ENCODE data around the gene CPNE6. TPM values are rescaled to one million over a fixed set of nuclear protein-coding genes. Genes with fewer than 3 reads are reported as not detected.

The CPNE6 gene
- polyA plus RNA-seq, 1 donor (not counting 4 experiments of a cell fraction or from before 2014, with no cell fraction given): not detected

DNA sequence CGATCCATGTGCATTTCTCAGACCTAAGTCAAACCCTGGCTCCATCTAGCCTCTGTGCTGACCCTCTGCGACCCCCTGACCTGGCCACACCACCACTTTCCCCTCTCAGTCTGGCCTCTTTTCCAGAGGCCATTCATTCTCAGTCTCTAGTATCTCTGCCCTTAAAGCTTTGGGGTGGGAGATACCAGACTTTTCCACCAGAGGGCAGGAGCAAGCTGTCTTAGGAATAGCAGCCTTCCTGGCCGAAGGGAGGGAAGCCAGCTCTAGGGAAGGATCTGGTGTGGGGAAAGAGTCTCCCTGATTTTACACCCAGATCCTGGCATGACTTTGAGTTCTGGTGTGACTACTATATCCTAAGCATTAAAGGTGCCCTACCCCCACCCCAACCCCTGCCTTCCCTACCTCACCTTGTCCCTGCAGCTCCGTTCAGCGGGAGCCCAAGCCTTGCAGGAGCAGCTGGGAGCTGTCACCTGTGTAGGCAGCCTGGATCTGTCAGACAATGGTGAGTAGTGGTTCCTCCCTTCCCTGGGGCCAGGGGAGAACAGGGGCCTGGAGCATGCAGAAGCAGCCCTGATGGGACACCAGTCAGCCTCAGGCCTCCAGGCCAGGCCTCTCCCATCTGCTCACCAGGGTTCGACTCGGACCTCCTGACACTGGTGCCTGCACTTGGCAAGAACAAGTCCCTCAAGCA, 13.0 kb upstream of the CPNE6 start:
- Histone ChIP-seq H3K4me2 (ENCODE audit: control insufficient read depth, extremely low read depth, insufficient read depth, low read depth, low read length) (no peak overlapping the region), H3K27ac (ENCODE audit: control insufficient read depth, insufficient read depth, low read length) (no peak overlapping the region), H3K36me3 (ENCODE audit: control insufficient read depth in 2 of 2, extremely low read depth in 1 of 2, insufficient read depth in 2 of 2, low read length in 2 of 2) (no peaks in the 10 kb centered on the region), H3K9ac (ENCODE audit: control insufficient read depth, extremely low read depth, insufficient read depth, low read length) (no peak overlapping the region), H4K20me1 (ENCODE audit: control insufficient read depth, extremely low read depth, insufficient read depth, low read length) (no peaks in the 10 kb centered on the region), H3K9me3 (ENCODE audit: control insufficient read depth, low read depth, low read length) (no peaks in the 10 kb centered on the region), H3K4me3 (ENCODE audit: control insufficient read depth in 2 of 3, extremely low read depth in 1 of 3, insufficient read depth in 2 of 3, low read depth in 1 of 3, low read length in 3 of 3) (no peak overlapping the region), H3K27me3 (ENCODE audit: control insufficient read depth, extremely low read depth, insufficient read depth, low read length) (no peaks in the 10 kb centered on the region), H2AFZ (ENCODE audit: control insufficient read depth, low read length) (no peak overlapping the region), H3K4me1 (ENCODE audit: control insufficient read depth, extremely low read depth, insufficient read depth, low read length) (no peaks in the 10 kb centered on the region), H3K79me2 (ENCODE audit: control insufficient read depth, insufficient read depth, low read length) (no peaks in the 10 kb centered on the region), H3K9me1 (ENCODE audit: control insufficient read depth, extremely low read depth, insufficient read depth, low read length) (no peaks in the 10 kb centered on the region)
- peak; percentile 81 for FAIRE-seq
- TF ChIP-seq, protein P1, sequence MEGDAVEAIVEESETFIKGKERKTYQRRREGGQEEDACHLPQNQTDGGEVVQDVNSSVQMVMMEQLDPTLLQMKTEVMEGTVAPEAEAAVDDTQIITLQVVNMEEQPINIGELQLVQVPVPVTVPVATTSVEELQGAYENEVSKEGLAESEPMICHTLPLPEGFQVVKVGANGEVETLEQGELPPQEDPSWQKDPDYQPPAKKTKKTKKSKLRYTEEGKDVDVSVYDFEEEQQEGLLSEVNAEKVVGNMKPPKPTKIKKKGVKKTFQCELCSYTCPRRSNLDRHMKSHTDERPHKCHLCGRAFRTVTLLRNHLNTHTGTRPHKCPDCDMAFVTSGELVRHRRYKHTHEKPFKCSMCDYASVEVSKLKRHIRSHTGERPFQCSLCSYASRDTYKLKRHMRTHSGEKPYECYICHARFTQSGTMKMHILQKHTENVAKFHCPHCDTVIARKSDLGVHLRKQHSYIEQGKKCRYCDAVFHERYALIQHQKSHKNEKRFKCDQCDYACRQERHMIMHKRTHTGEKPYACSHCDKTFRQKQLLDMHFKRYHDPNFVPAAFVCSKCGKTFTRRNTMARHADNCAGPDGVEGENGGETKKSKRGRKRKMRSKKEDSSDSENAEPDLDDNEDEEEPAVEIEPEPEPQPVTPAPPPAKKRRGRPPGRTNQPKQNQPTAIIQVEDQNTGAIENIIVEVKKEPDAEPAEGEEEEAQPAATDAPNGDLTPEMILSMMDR (optimal IDR thresholded peaks at IDR 0.05 in 1 of 3, IDR thresholded peaks at IDR 0.05 in 1 of 3, conservative IDR thresholded peaks at IDR 0.05 in 1 of 3; ENCODE audit: extremely low read depth in 1 of 3, insufficient read depth in 2 of 3, low read length in 3 of 3): peak; percentile 82 to 91 (median 88)
- no peak for TF ChIP-seq EZH2 (IDR thresholded peaks at IDR 0.05; ENCODE audit: low read length)
- DNase-seq (ENCODE audit: low read depth, low spot score): peak; percentile 15
- dilution Hi-C loops (cut with MboI; ENCODE audit: extremely low pct_ligation_motif_present, low sequenced_read_pairs): no loop called here

DNA sequence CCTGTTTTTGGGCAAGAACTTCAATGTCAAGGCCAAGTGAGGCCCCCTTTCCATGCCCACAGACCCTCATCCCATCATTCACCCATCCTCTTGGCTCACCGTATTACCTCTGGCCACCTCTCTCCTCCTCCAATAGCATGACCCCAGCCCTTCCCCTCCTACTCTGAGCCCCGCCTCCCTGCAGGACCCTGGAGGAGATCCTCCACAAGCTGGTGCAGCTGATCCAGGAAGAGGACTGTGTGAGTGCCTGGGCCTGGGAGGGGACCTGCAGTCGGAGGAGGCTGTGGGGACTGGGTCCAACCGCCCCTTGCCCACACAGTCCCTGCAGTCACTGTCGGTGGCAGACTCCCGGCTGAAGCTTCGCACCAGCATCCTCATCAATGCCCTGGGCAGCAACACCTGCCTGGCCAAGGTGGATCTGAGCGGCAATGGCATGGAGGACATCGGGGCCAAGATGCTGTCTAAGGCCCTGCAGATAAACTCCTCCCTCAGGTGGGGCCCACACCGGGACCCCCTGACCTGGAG, 12.3 kb upstream of the CPNE6 start:
- no peaks in the 10 kb centered on the region for H3K4me1 ChIP-seq (ENCODE audit: control insufficient read depth, extremely low read depth, insufficient read depth, low read length)
- no peaks in the 10 kb centered on the region for H3K9me3 ChIP-seq (ENCODE audit: control insufficient read depth, low read depth, low read length)
- DNase-seq (ENCODE audit: low read depth, low spot score) (no peak), FAIRE-seq (no peak)
- H4K20me1 ChIP-seq (ENCODE audit: control insufficient read depth, extremely low read depth, insufficient read depth, low read length): no peaks in the 10 kb centered on the region
- no peak for TF ChIP-seq EZH2 (IDR thresholded peaks at IDR 0.05; ENCODE audit: low read length)
- TF ChIP-seq, protein P1 (optimal IDR thresholded peaks at IDR 0.05 in 1 of 3, IDR thresholded peaks at IDR 0.05 in 1 of 3, conservative IDR thresholded peaks at IDR 0.05 in 1 of 3; ENCODE audit: extremely low read depth in 1 of 3, insufficient read depth in 2 of 3, low read length in 3 of 3): no peak
- no peak overlapping the region for H3K4me3 ChIP-seq (ENCODE audit: control insufficient read depth in 2 of 3, extremely low read depth in 1 of 3, insufficient read depth in 2 of 3, low read depth in 1 of 3, low read length in 3 of 3)
- no peaks in the 10 kb centered on the region for H3K27me3 ChIP-seq (ENCODE audit: control insufficient read depth, extremely low read depth, insufficient read depth, low read length)
- H3K27ac ChIP-seq (ENCODE audit: control insufficient read depth, insufficient read depth, low read length): no peak overlapping the region
- H3K36me3 ChIP-seq (ENCODE audit: control insufficient read depth in 2 of 2, extremely low read depth in 1 of 2, insufficient read depth in 2 of 2, low read length in 2 of 2): no peaks in the 10 kb centered on the region
- no peak overlapping the region for H3K4me2 ChIP-seq (ENCODE audit: control insufficient read depth, extremely low read depth, insufficient read depth, low read depth, low read length)
- H3K9ac ChIP-seq (ENCODE audit: control insufficient read depth, extremely low read depth, insufficient read depth, low read length): no peak overlapping the region
- dilution Hi-C loops (cut with MboI; ENCODE audit: extremely low pct_ligation_motif_present, low sequenced_read_pairs): no loop called here
- no peak overlapping the region for H2AFZ ChIP-seq (ENCODE audit: control insufficient read depth, low read length)
- H3K79me2 ChIP-seq (ENCODE audit: control insufficient read depth, insufficient read depth, low read length): no peaks in the 10 kb centered on the region
- H3K9me1 ChIP-seq (ENCODE audit: control insufficient read depth, extremely low read depth, insufficient read depth, low read length): no peaks in the 10 kb centered on the region
